B cell (primary cell): ENCODE results near the gene TYK2. TPM values are rescaled to one million over a fixed set of nuclear protein-coding genes. Genes with fewer than 3 reads are reported as not detected.

Experiments
- ATAC-seq: fragments of 200-7000 bp; cut with Tn5 transposase; one replicate; pipeline ENCODE4 v1.10.0; 2021; ENCODE audit warnings: low read depth, mild to moderate bottlenecking, moderate number of reproducible peaks, moderate library complexity
- CTCF ChIA-PET: fragments of 350-600 bp; sonication (Branson Sonifier 250); formaldehyde crosslinking; loops from one replicate; lab custom pipeline; 2021; ENCODE audit warnings: antibody characterized with exemption, inconsistent platforms; lab: Charles Lee
- POLR2A ChIA-PET: fragments of 350-600 bp; sonication (Branson Sonifier 250); formaldehyde crosslinking; loops from one replicate; lab custom pipeline; 2021; ENCODE audit warnings: antibody characterized with exemption; lab: Charles Lee
- DNase-seq: peaks from one replicate; pipeline ENCODE4 v3.0.0; 2013
- H2AFZ ChIP-seq: 2 replicates; pipeline ENCODE4 v1.6.1; 2012; ENCODE audit warnings: mild to moderate bottlenecking, low read depth, low read length; ENCODE audit not compliant: insufficient read depth, poor library complexity, severe bottlenecking
- H3K27ac ChIP-seq, 2 donors: 1 replicate in 1 of 2; 2 replicates in 1 of 2; pipeline ENCODE4 v1.5.1; 2012 to 2013; ENCODE audit warnings: low read length in 2 of 2, mild to moderate bottlenecking in 2 of 2, moderate library complexity in 1 of 2
- H3K27me3 ChIP-seq, 4 experiments: fragments of 200-600 bp in 1 of 4; sonication (generic) in 1 of 4; replicated peaks in 1 of 4; 1 replicate in 2 of 4; 2 replicates in 2 of 4; pipeline versions ENCODE4 v1.6.1 to v1.7.0; 2013 to 2016; ENCODE audit warnings: low read length in 3 of 4, mild to moderate bottlenecking in 2 of 4, mixed read lengths in 1 of 4, moderate library complexity in 1 of 4; ENCODE audit not compliant: insufficient read depth in 4 of 4, control insufficient read depth in 3 of 4; ENCODE audit errors: control extremely low read depth in 1 of 4
- H3K36me3 ChIP-seq, 2 experiments: replicated peaks in 1 of 2; 1 replicate in 1 of 2; 2 replicates in 1 of 2; pipeline versions ENCODE4 v1.6.1 to v1.7.1; 2013; ENCODE audit warnings: low read length in 1 of 2; ENCODE audit not compliant: insufficient read depth in 2 of 2, control insufficient read depth in 1 of 2; ENCODE audit errors: control extremely low read depth in 1 of 2, extremely low read depth in 1 of 2
- H3K4me1 ChIP-seq, 2 donors: fragments of 200-600 bp in 1 of 2; sonication (generic) in 1 of 2; 1 replicate in 1 of 2; 2 replicates in 1 of 2; pipeline versions ENCODE4 v1.5.1 to v1.6.1; 2013 to 2017; ENCODE audit warnings: low read length in 2 of 2; ENCODE audit not compliant: control insufficient read depth in 2 of 2, insufficient read depth in 2 of 2
- H3K4me2 ChIP-seq: replicated peaks from 2 replicates; pipeline ENCODE3; 2012; ENCODE audit warnings: mild to moderate bottlenecking, low read depth, low read length; ENCODE audit not compliant: poor library complexity, severe bottlenecking
- H3K4me3 ChIP-seq, 5 experiments: fragments of 200-600 bp in 1 of 5; sonication (generic) in 1 of 5; 1 replicate in 3 of 5; 2 replicates in 2 of 5; pipeline versions ENCODE4 v1.5.1 to v1.7.0; 2011 to 2016; ENCODE audit warnings: low read length in 4 of 5, mild to moderate bottlenecking in 4 of 5, low read depth in 2 of 5, control low read depth in 1 of 5, moderate library complexity in 1 of 5; ENCODE audit not compliant: insufficient read depth in 1 of 5; ENCODE audit errors: control extremely low read depth in 1 of 5, extremely low read depth in 1 of 5
- H3K79me2 ChIP-seq: fragments of 200-600 bp; sonication (generic); one replicate; pipeline ENCODE4 v1.6.0; 2016; ENCODE audit warnings: low read length; ENCODE audit not compliant: control insufficient read depth, insufficient read depth
- H3K9ac ChIP-seq: fragments of 200-600 bp; sonication (generic); 2 replicates; pipeline ENCODE4 v1.6.1; 2017; ENCODE audit warnings: mild to moderate bottlenecking, low read length, moderate library complexity
- H3K9me3 ChIP-seq, 3 donors: one replicate each; pipeline versions ENCODE4 v1.6.1 to v1.7.1; 2013; ENCODE audit warnings: low read length in 2 of 3; ENCODE audit not compliant: control insufficient read depth in 2 of 3, insufficient read depth in 1 of 3; ENCODE audit errors: control extremely low read depth in 1 of 3
- H4K20me1 ChIP-seq: 2 replicates; pipeline ENCODE4 v1.6.0; 2012; ENCODE audit warnings: mild to moderate bottlenecking, low read length; ENCODE audit not compliant: insufficient read depth, control insufficient read depth, poor library complexity, severe bottlenecking
- H3K27ac Mint-ChIP-seq: one replicate; pipeline ENCODE4 v1.8.0; 2021; ENCODE audit warnings: mixed read lengths
- H3K27me3 Mint-ChIP-seq: one replicate; pipeline ENCODE4 v1.8.0; 2021; ENCODE audit warnings: mixed read lengths
- H3K4me1 Mint-ChIP-seq: one replicate; pipeline ENCODE4 v1.8.0; 2021; ENCODE audit warnings: mixed read lengths
- H3K4me3 Mint-ChIP-seq: one replicate; pipeline ENCODE4 v1.8.0; 2021; ENCODE audit warnings: mixed read lengths
- H3K9me3 Mint-ChIP-seq: one replicate; pipeline ENCODE4 v1.8.0; 2022; ENCODE audit warnings: mixed read lengths; ENCODE audit not compliant: insufficient read depth
- CTCF ChIP-seq: fragments of 200-600 bp; IDR thresholded peaks from one replicate; pipeline ENCODE4 v1.8.0; 2022; ENCODE audit warnings: antibody characterized with exemption, mild to moderate bottlenecking
- EZH2 ChIP-seq: IDR thresholded peaks from 2 replicates; pipeline ENCODE4 v1.6.1; 2012; ENCODE audit warnings: borderline replicate concordance, low read depth, mild to moderate bottlenecking, moderate library complexity, low read length; ENCODE audit not compliant: insufficient read depth, poor library complexity, severe bottlenecking
- WGBS: methylation state at CpG from one replicate; pipeline ENCODE4 v1.1.5; 2013; ENCODE audit warnings: missing lambda C conversion rate; ENCODE audit not compliant: insufficient coverage; 5-methylcytosine and 5-hydroxymethylcytosine counted together
- intact Hi-C: fragments of 100-400 bp; cut with micrococcal nuclease; formaldehyde crosslinking; loops from one replicate; pipeline ENCODE4 v1.10.0; 2022
- polyA plus RNA-seq: library from polyadenylated mRNA; depleted of rRNA; stranded (reverse); fragments of >200 nt; gene quantifications from 2 replicates; pipeline ENCODE4 v1.2.3, GENCODE V29; 2012
- total RNA-seq, 2 donors: library from RNA; stranded (reverse); fragments of 120-200 nt in 1 of 2; gene quantifications; 1 replicate in 1 of 2; 2 replicates in 1 of 2; pipeline versions ENCODE4 v1.2.3 to v1.2.4, GENCODE V29; 2013 to 2022

Gene TYK2
- total and polyA plus RNA-seq, 2 donors (not counting 1 experiment from before 2014, with no cell fraction given), result 337 to 343 TPM

- DNase-seq, result no peak
- H3K4me3 Mint-ChIP-seq, result peak overlapping the region; percentile 7
- Histone ChIP-seq H3K27me3 (no peaks in the 10 kb centered on the region), H3K4me1 (peaks cover 71 to 93% of the 10 kb centered on the region in 2 donors), H3K9me3 (peaks cover 0 to 2% (median 0%) of the 10 kb centered on the region in 3 donors), H4K20me1 (peaks cover 7% of the 10 kb centered on the region), H3K36me3 (no peaks in the 10 kb centered on the region), H3K9ac (no peak overlapping the region), H3K79me2 (peaks cover 17% of the 10 kb centered on the region), H3K4me2 (no peak overlapping the region), H3K27ac (no peak overlapping the region), H3K4me3 (no peak overlapping the region), H2AFZ (no peak overlapping the region)
- POLR2A ChIA-PET, result interaction anchor here (1.2 kb wide), 1 partner anchor 9 kb away, joined by 4 read pairs; no protein-coding TSS in a partner anchor
- no peak overlapping the region for H3K27ac Mint-ChIP-seq
- TF ChIP-seq CTCF, result no peak
- TF ChIP-seq EZH2, result no peak
- ATAC-seq, result no peak
- CTCF ChIA-PET, result interaction anchor here (1.1 to 8.1 kb wide), 5 partner anchors 14 to 102 kb away, joined by 3 to 282 read pairs (median 7); partner anchors contain the start of gene PDE4A
- H3K27me3 Mint-ChIP-seq, result no peaks in the 10 kb centered on the region
- peaks cover 80% of the 10 kb centered on the region for H3K4me1 Mint-ChIP-seq
- intact Hi-C loops, result loop anchor here (10.0 kb wide), 1 partner anchor 302 kb away; the partner anchor contains the start of genes ANGPTL6 and PPAN
- no peaks in the 10 kb centered on the region for H3K9me3 Mint-ChIP-seq
Measured at GRCh38 chr19:10407096-10407495, 26.7 kb upstream of the TYK2 start.

DNA sequence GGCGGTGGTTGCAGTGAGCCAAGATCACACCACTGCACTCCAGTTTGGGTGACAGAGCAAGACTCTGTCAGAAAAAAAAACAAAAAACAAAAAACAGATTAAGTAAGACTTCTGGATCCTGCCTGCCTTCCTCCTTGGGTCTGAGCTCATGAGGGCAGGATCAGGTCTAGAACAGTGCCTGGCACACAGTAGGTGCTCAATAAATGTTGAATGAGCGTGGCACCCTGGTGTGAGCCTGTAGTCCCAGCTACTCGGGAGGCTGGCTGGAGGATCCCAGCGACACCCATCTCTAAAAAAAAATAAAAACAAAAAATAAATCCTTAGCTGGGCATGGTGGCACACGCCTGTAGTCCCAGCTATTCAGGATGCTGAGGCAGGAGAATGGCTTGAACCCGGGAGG is 25.8 kb upstream of the TYK2 start:
- Mint-ChIP-seq H3K27ac (peak overlapping the region; percentile 71), H3K4me3 (no peak overlapping the region), H3K4me1 (peaks cover 80% of the 10 kb centered on the region), H3K9me3 (no peaks in the 10 kb centered on the region), H3K27me3 (no peaks in the 10 kb centered on the region)
- Histone ChIP-seq H3K4me1 (peaks cover 71 to 93% of the 10 kb centered on the region in 2 donors), H3K4me3 (no peak overlapping the region), H3K36me3 (no peaks in the 10 kb centered on the region), H3K4me2 (no peak overlapping the region), H3K9ac (no peak overlapping the region), H3K27me3 (no peaks in the 10 kb centered on the region), H4K20me1 (peaks cover 14% of the 10 kb centered on the region), H3K27ac (no peak overlapping the region), H3K79me2 (peaks cover 26% of the 10 kb centered on the region), H2AFZ (no peak overlapping the region), H3K9me3 (peaks cover 0 to 2% (median 0%) of the 10 kb centered on the region in 3 donors)
- ChIA-PET CTCF (interaction anchor here (0.6 to 8.1 kb wide), 11 partner anchors 15 to 364 kb away, joined by 3 to 282 read pairs (median 4); partner anchors contain the start of genes ICAM1 and PDE4A), POLR2A (interaction anchor here (0.6 to 1.7 kb wide), 5 partner anchors 10 to 498 kb away, joined by 3 to 6 read pairs (median 4); no protein-coding TSS in a partner anchor)
- intact Hi-C loops, result loop anchor here (10.0 kb wide), 1 partner anchor 301 kb away; the partner anchor contains the start of genes ANGPTL6 and PPAN
- WGBS, result 92% methylated on average over 2 of the region's 6 CpGs
- TF ChIP-seq CTCF (no peak), EZH2 (no peak)
- ATAC-seq, result no peak
- DNase-seq, result no peak
